Natural killer cell (primary cell): ENCODE results near the gene THY1. TPM values are rescaled to one million over a fixed set of nuclear protein-coding genes. Genes with fewer than 3 reads are reported as not detected.

Source experiments
- ATAC-seq, 3 donors: fragments of 150-1000 bp in 2 of 3; fragments of 200-7000 bp in 1 of 3; cut with Tn5 transposase; 1 replicate in 1 of 3; 2 replicates in 2 of 3; pipeline ENCODE4 v1.10.0; 2021; ENCODE audit warnings: mild to moderate bottlenecking in 2 of 3, moderate library complexity in 2 of 3
- DNase-seq, 2 donors: peaks; one replicate each; pipeline versions ENCODE4 v3.0.0 to v3.0.0-alpha.2; 2013 to 2021; ENCODE audit warnings: mixed read lengths in 1 of 2
- H3K27ac ChIP-seq: one replicate; pipeline ENCODE4 v1.5.1; 2013; ENCODE audit warnings: mild to moderate bottlenecking, low read length
- H3K27me3 ChIP-seq: one replicate; pipeline ENCODE4 v1.6.1; 2013; ENCODE audit warnings: low read length; ENCODE audit not compliant: control insufficient read depth, insufficient read depth
- H3K36me3 ChIP-seq: one replicate; pipeline ENCODE4 v1.6.1; 2013; ENCODE audit warnings: low read length; ENCODE audit not compliant: control insufficient read depth, insufficient read depth
- H3K4me1 ChIP-seq: one replicate; pipeline ENCODE4 v1.6.1; 2013; ENCODE audit warnings: low read length; ENCODE audit not compliant: control insufficient read depth, insufficient read depth
- H3K4me3 ChIP-seq: one replicate; pipeline ENCODE4 v1.5.1; 2013; ENCODE audit warnings: low read length
- H3K9me3 ChIP-seq: one replicate; pipeline ENCODE4 v1.6.1; 2013; ENCODE audit warnings: low read length; ENCODE audit not compliant: control insufficient read depth, insufficient read depth
- H3K27ac Mint-ChIP-seq, 2 donors: one replicate each; pipeline ENCODE4 v1.8.0; 2022; ENCODE audit warnings: mild to moderate bottlenecking in 2 of 2, mixed read lengths in 2 of 2, moderate library complexity in 1 of 2
- H3K27me3 Mint-ChIP-seq, 2 donors: one replicate each; pipeline ENCODE4 v1.8.0; 2022; ENCODE audit warnings: low read depth in 2 of 2, mixed read lengths in 2 of 2
- H3K36me3 Mint-ChIP-seq: one replicate; pipeline ENCODE4 v1.8.0; 2022; ENCODE audit warnings: mixed read lengths
- H3K4me1 Mint-ChIP-seq, 2 donors: one replicate each; pipeline ENCODE4 v1.8.0; 2022; ENCODE audit warnings: mixed read lengths in 2 of 2
- H3K4me3 Mint-ChIP-seq: one replicate; pipeline ENCODE4 v1.8.0; 2022; ENCODE audit warnings: mild to moderate bottlenecking, moderate library complexity, mixed read lengths
- H3K9me3 Mint-ChIP-seq, 2 donors: one replicate each; pipeline ENCODE4 v1.8.0; 2022; ENCODE audit warnings: mixed read lengths in 2 of 2
- WGBS: methylation state at CpG from one replicate; pipeline ENCODE4 v1.1.7; 2013; ENCODE audit warnings: missing lambda C conversion rate; ENCODE audit not compliant: insufficient coverage; 5-methylcytosine and 5-hydroxymethylcytosine counted together
- intact Hi-C: fragments of 100-400 bp; cut with micrococcal nuclease; formaldehyde crosslinking; loops from one replicate; pipeline ENCODE4 v1.14.2; 2022
- total RNA-seq, 4 donors: library from RNA; stranded (reverse); fragments of 120-200 nt in 1 of 4; gene quantifications; one replicate each; pipeline versions ENCODE4 v1.2.3 to v1.2.4, GENCODE V29; 2013 to 2022
- TF ChIP-seq, protein P1 (sequence below): fragments of 200-600 bp; IDR thresholded peaks from one replicate; pipeline ENCODE4 v1.8.0; 2022; ENCODE audit warnings: antibody characterized with exemption

THY1 gene
- total RNA-seq, 3 donors from 2014 or later (not counting 1 experiment from before 2014, with no cell fraction given) = not detected

DNA sequence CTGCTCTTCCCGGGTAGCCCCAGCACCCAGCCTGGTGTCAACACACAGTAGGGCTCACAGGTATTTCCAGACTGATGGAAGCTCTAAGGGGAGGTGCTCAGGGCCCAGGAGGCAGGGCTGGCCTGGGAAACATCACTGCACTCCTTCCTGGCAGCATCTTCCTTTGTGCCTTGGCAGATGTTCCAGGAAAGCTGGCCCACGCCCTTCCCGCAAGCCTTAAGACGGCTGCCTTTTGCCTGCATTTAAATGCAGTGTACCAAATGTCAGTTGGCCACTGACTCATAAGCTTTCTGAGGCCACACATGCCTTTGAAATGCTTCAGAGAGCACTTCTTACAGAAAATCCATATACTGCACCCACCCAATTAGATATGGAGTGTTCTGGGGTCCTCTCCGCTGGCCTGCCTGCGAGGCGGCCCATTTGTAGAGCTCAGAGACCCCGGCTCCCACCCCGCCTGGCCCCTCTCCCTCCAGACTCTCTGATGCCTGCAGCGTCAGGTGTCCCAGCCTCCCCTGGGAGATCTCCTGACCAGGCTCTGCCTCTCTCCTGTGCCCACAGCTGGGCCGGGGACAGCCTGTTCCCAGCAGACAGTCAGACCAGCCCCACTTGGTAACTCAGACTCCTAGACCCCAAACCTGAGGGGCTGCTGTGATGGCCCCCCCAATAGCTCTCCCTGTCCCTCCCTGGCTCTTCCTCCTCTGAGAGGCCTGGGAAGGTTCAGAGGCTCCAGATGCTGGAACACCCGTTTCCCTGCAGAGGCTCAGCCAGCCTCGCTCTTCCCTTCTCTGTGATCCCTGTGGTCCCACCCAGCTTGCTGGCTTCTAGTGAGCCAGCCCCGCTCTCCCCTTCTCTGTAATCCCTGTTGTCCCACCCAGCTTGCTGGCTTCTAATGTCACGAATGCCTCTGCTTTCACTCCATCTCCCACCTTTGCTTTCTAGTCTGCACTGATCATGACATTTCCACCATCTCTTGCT lies 47.6 kb upstream of the THY1 start:
- Mint-ChIP-seq H3K4me3 (no peak overlapping the region), H3K27me3 (peaks cover 41 to 48% of the 10 kb centered on the region in 2 donors), H3K9me3 (peaks cover 5 to 9% of the 10 kb centered on the region in 2 donors), H3K27ac (no peak overlapping the region), H3K36me3 (peaks cover 21% of the 10 kb centered on the region), H3K4me1 (peaks cover 0 to 5% of the 10 kb centered on the region in 2 donors)
- DNase-seq (no peak), ATAC-seq (no peak)
- 84% methylated on average over 15 of the region's 15 CpGs for WGBS
- no peaks in the 10 kb centered on the region for H3K36me3 ChIP-seq
- peaks cover 3% of the 10 kb centered on the region for H3K27me3 ChIP-seq
- no peaks in the 10 kb centered on the region for H3K4me1 ChIP-seq
- TF ChIP-seq, protein P1, sequence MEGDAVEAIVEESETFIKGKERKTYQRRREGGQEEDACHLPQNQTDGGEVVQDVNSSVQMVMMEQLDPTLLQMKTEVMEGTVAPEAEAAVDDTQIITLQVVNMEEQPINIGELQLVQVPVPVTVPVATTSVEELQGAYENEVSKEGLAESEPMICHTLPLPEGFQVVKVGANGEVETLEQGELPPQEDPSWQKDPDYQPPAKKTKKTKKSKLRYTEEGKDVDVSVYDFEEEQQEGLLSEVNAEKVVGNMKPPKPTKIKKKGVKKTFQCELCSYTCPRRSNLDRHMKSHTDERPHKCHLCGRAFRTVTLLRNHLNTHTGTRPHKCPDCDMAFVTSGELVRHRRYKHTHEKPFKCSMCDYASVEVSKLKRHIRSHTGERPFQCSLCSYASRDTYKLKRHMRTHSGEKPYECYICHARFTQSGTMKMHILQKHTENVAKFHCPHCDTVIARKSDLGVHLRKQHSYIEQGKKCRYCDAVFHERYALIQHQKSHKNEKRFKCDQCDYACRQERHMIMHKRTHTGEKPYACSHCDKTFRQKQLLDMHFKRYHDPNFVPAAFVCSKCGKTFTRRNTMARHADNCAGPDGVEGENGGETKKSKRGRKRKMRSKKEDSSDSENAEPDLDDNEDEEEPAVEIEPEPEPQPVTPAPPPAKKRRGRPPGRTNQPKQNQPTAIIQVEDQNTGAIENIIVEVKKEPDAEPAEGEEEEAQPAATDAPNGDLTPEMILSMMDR = no peak
- no peak overlapping the region for H3K27ac ChIP-seq
- H3K4me3 ChIP-seq = no peak overlapping the region
- intact Hi-C loops = no loop called here
- no peaks in the 10 kb centered on the region for H3K9me3 ChIP-seq

DNA sequence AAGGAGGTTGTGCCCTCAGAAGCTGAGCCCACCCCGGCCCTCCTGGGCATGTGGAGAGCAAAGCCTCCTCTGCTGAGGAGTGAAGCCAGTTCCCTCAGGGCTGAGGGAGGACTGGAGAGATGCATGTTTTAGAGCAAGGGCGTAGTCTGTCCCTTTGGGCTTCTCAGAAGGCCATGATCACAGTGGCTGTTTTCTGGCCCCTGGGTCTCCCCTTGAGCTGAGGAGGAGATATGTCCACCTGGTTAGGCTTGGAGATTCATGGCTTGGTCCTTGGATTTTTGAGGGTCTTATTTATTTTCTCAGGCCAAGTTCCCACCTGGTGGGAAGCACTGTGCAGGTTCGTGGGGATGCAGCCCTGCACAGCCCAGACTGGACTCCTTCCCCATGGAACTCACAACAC lies 46.5 kb upstream of the THY1 start:
- peaks cover 5 to 11% of the 10 kb centered on the region in 2 donors for H3K9me3 Mint-ChIP-seq
- H3K4me1 ChIP-seq = no peaks in the 10 kb centered on the region
- WGBS = 78% methylated on average over 3 of the region's 3 CpGs
- ATAC-seq = no peak
- H3K9me3 ChIP-seq = no peaks in the 10 kb centered on the region
- intact Hi-C loops = no loop called here
- no peak overlapping the region for H3K27ac ChIP-seq
- no peaks in the 10 kb centered on the region for H3K36me3 ChIP-seq
- H3K27me3 ChIP-seq = peaks cover 6% of the 10 kb centered on the region
- TF ChIP-seq, protein P1 = no peak
- no peak overlapping the region for H3K27ac Mint-ChIP-seq
- DNase-seq = no peak
- H3K4me1 Mint-ChIP-seq = no peaks in the 10 kb centered on the region
- no peak overlapping the region for H3K4me3 ChIP-seq
- no peak overlapping the region for H3K4me3 Mint-ChIP-seq
- H3K27me3 Mint-ChIP-seq = peaks cover 44 to 59% of the 10 kb centered on the region in 2 donors
- H3K36me3 Mint-ChIP-seq = peaks cover 21% of the 10 kb centered on the region

DNA sequence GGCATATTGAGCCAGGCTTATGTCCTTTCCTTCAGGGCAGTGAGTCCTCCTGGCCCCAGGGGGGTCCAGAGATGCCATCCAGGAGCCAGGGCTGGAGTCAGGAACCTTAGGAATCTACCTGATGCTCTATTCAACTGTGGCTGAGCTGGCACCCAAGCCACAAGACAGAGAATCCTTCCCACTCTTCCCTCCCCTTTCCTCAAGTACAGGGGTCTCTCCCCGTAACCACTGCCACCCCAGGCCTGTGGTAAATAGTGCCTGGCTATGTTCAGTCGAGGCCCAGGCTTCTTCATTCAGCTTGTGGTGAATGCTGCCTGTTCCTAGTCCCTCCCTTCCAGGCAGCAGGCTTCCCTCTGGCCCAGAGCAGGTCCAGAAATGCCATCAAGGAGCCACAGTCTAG lies 45.5 kb upstream of the THY1 start:
- peaks cover 48 to 68% of the 10 kb centered on the region in 2 donors for H3K27me3 Mint-ChIP-seq
- no peak for DNase-seq
- H3K4me3 Mint-ChIP-seq = no peak overlapping the region
- Histone ChIP-seq H3K4me1 (no peaks in the 10 kb centered on the region), H3K9me3 (no peaks in the 10 kb centered on the region), H3K4me3 (no peak overlapping the region), H3K27me3 (peaks cover 6% of the 10 kb centered on the region), H3K27ac (no peak overlapping the region), H3K36me3 (no peaks in the 10 kb centered on the region)
- TF ChIP-seq, protein P1 = no peak
- 69% methylated on average over 2 of the region's 2 CpGs for WGBS
- no peaks in the 10 kb centered on the region for H3K4me1 Mint-ChIP-seq
- intact Hi-C loops = no loop called here
- H3K27ac Mint-ChIP-seq = no peak overlapping the region
- ATAC-seq = no peak
- H3K9me3 Mint-ChIP-seq = peaks cover 5 to 12% of the 10 kb centered on the region in 2 donors
- H3K36me3 Mint-ChIP-seq = peaks cover 21% of the 10 kb centered on the region
